ENCODE measurements around the gene PCDHGA8. TPM values are rescaled to one million over a fixed set of nuclear protein-coding genes. Genes with fewer than 3 reads are reported as not detected.

Gene PCDHGA8
- polyA plus RNA-seq, 1 of the 3 experiments (the other 2 are of a cell fraction), result 0.12 TPM

- Histone ChIP-seq H3K4me2 (no peak overlapping the region), H3K9me2 (no peaks in the 10 kb centered on the region), H3K4me1 (ENCODE audit: control insufficient read depth in 1 of 2, insufficient read depth in 2 of 2, low read depth in 1 of 2, low read length in 1 of 2) (no peaks in the 10 kb centered on the region), H4K20me1 (ENCODE audit: insufficient read depth) (no peaks in the 10 kb centered on the region), H3K9ac (no peak overlapping the region), H3K9me3 (peaks cover 16% of the 10 kb centered on the region), H3K79me2 (ENCODE audit: insufficient read depth) (peaks cover 11% of the 10 kb centered on the region), H3F3A (replicated peaks; ENCODE audit: insufficient read depth) (peaks cover 8% of the 10 kb centered on the region), H3K36me3 (replicated peaks in 1 of 2; ENCODE audit: control insufficient read depth in 1 of 2, insufficient read depth in 2 of 2, low read length in 1 of 2) (peaks cover 3 to 59% of the 10 kb centered on the region in 2 experiments), H3K4me3 (ENCODE audit: low read depth in 2 of 2, low read length in 1 of 2) (no peak overlapping the region; a peak in 1 of 4 replicates), H2AFZ (ENCODE audit: low read depth) (no peak overlapping the region), H3K27ac (ENCODE audit: low read depth in 2 of 2, low read length in 1 of 2) (no peak overlapping the region), H3K27me3 (ENCODE audit: insufficient read depth) (no peaks in the 10 kb centered on the region)
- ChIA-PET CTCF (interaction anchor here (0.6 to 2.5 kb wide), 4 partner anchors 52 to 1642 kb away, joined by 3 to 8 read pairs (median 4); no protein-coding TSS in a partner anchor), POLR2A (no interaction called here)
- WGBS (ENCODE audit: low lambda C conversion rate), result 93% methylated on average over 26 of the region's 53 CpGs
- no peak for DNase-seq
- no peak for TF ChIP-seq CHD2 (IDR thresholded peaks at IDR 0.05; ENCODE audit: low read length, partially characterized antibody)
Observed at GRCh38 chr5:141427783-141428426, 35.5 kb downstream of the PCDHGA8 start.

- no peak within 1 kb of the TSS for H3K9ac ChIP-seq
- 87% methylated on average over 33 of the region's 33 CpGs for WGBS (ENCODE audit: low lambda C conversion rate)
- peaks cover 3 to 38% of the 10 kb centered on the region in 2 experiments for H3K36me3 ChIP-seq (replicated peaks in 1 of 2; ENCODE audit: control insufficient read depth in 1 of 2, insufficient read depth in 2 of 2, low read length in 1 of 2)
- no peak within 1 kb of the TSS for H2AFZ ChIP-seq (ENCODE audit: low read depth)
- H3K79me2 ChIP-seq (ENCODE audit: insufficient read depth), result peaks cover 9% of the 10 kb centered on the region; the same call in 1 of the 2 replicates
- no peaks in the 10 kb centered on the region for H3K9me2 ChIP-seq
- TF ChIP-seq RCOR1 (IDR thresholded peaks at IDR 0.05; ENCODE audit: low read length) (no peak), YY1 (IDR thresholded peaks at IDR 0.05; ENCODE audit: low read depth) (no peak), FOXJ3 (CRISPR knock-in tag; IDR thresholded peaks at IDR 0.05) (no peak), MAX (IDR thresholded peaks at IDR 0.05; ENCODE audit: low read depth) (no peak), CTCF (IDR thresholded peaks at IDR 0.05) (no peak), TEAD4 (IDR thresholded peaks at IDR 0.05; ENCODE audit: borderline replicate concordance, insufficient read depth) (no peak), SMC3 (IDR thresholded peaks at IDR 0.05; ENCODE audit: low read depth, low read length) (no peak)
- peaks cover 8% of the 10 kb centered on the region for H3F3A ChIP-seq (replicated peaks; ENCODE audit: insufficient read depth)
- H3K27ac ChIP-seq (ENCODE audit: low read depth in 2 of 2, low read length in 1 of 2), result no peak within 1 kb of the TSS
- H3K4me1 ChIP-seq (ENCODE audit: control insufficient read depth in 1 of 2, insufficient read depth in 2 of 2, low read depth in 1 of 2, low read length in 1 of 2), result no peaks in the 10 kb centered on the region
- no peaks in the 10 kb centered on the region for H4K20me1 ChIP-seq (ENCODE audit: insufficient read depth)
- 0 out of 2 replicates have a peak, but pooled peaks cover 5% of the 10 kb centered on the region for H3K9me3 ChIP-seq
- H3K4me3 ChIP-seq (ENCODE audit: low read depth in 2 of 2, low read length in 1 of 2), result peak within 1 kb of the TSS in 1 of 2 experiments; percentile 15; a peak in 1 of 4 replicates
- CTCF ChIA-PET, result interaction anchor here (1.1 to 2.5 kb wide), 4 partner anchors 13 to 133 kb away, joined by 3 to 8 read pairs (median 6); partner anchors contain the start of gene PCDHGB7
- H3K27me3 ChIP-seq (ENCODE audit: insufficient read depth), result no peaks in the 10 kb centered on the region
- DNase-seq, result no peak
- POLR2A ChIA-PET, result no interaction called here
- no peak within 1 kb of the TSS for H3K4me2 ChIP-seq
Observed at GRCh38 chr5:141430332-141431113, 38.1 kb downstream of the PCDHGA8 start, which contains the start of gene PCDHGA12. Gene PCDHGA12, plus strand, starts transcription at chr5:141430507. Its CDS starts 253 bp downstream, at chr5:141430760.
